ENCODE results near the gene TRIML1.

TRIML1 gene

GRCh38 chr4:188139141-188139540, at the start of gene TRIML1:
Gene TRIML1, plus strand, starts transcription at chr4:188139441. Its CDS starts 118 bp downstream, at chr4:188139559.
- DNase-seq: no peak

- no peak for DNase-seq
Observed at GRCh38 chr4:188092824-188093223, 46.4 kb upstream of the TRIML1 start.

- DNase-seq: no peak
Observed at GRCh38 chr4:188106454-188106853, 32.8 kb upstream of the TRIML1 start.

- no peak for DNase-seq
Observed at GRCh38 chr4:188107931-188108843, 31.1 kb upstream of the TRIML1 start.

- no peak for DNase-seq
Observed at GRCh38 chr4:188109157-188109755, 30.0 kb upstream of the TRIML1 start, which contains the start of gene TRIML2. Gene TRIML2, minus strand, starts transcription at chr4:188109603. Its CDS starts 4,235 bp downstream, at chr4:188105368.

GRCh38 chr4:188110036-188110435, 29.2 kb upstream of the TRIML1 start:
- no peak for DNase-seq

GRCh38 chr4:188110741-188111471, 28.3 kb upstream of the TRIML1 start:
- no peak for DNase-seq

GRCh38 chr4:188111955-188112354, 27.3 kb upstream of the TRIML1 start:
- no peak for DNase-seq

GRCh38 chr4:188113156-188113555, 26.1 kb upstream of the TRIML1 start:
- no peak for DNase-seq

- no peak for DNase-seq
Observed at GRCh38 chr4:188117631-188118324, 21.5 kb upstream of the TRIML1 start.

GRCh38 chr4:188121530-188121929, 17.7 kb upstream of the TRIML1 start:
- no peak for DNase-seq

GRCh38 chr4:188127214-188127874, 11.9 kb upstream of the TRIML1 start:
- DNase-seq: no peak

- DNase-seq: no peak
Observed at GRCh38 chr4:188130355-188130754, 8.9 kb upstream of the TRIML1 start.

GRCh38 chr4:188132232-188132631, 7.0 kb upstream of the TRIML1 start:
- DNase-seq: no peak

GRCh38 chr4:188138227-188138626, 1.0 kb upstream of the TRIML1 start:
- no peak for DNase-seq

- DNase-seq: no peak
Observed at GRCh38 chr4:188139671-188140070, 430 bp downstream of the TRIML1 start.

- DNase-seq: no peak
Observed at GRCh38 chr4:188143731-188144130, 4.5 kb downstream of the TRIML1 start.

- DNase-seq: no peak
Observed at GRCh38 chr4:188145601-188146000, 6.4 kb downstream of the TRIML1 start.

GRCh38 chr4:188146618-188147017, 7.4 kb downstream of the TRIML1 start:
- DNase-seq: no peak

GRCh38 chr4:188147176-188147575, 7.9 kb downstream of the TRIML1 start:
- DNase-seq: no peak

GRCh38 chr4:188147776-188148175, 8.5 kb downstream of the TRIML1 start:
- DNase-seq: no peak

Measured in CD4-positive, alpha-beta T cell treated with Interleukin-4 for 1 hour (primary cell).